GM18520 (cell line): ENCODE measurements around the gene PRDM16.
"Not testable (repeated sequence)": the region's sequence is repeated elsewhere in the genome, so short reads cannot be mapped to it uniquely, and the experiment has no call there.

Experiments used
- ATAC-seq: cut with Tn5 transposase; IDR thresholded peaks from one replicate; pipeline ENCODE4 v1.9.1; 2021; ENCODE audit not compliant: unreplicated experiment

PRDM16 gene

GRCh38 chr1:3080053-3080955 lies 11.3 kb downstream of the PRDM16 start:
- ATAC-seq = no peak

GRCh38 chr1:3081171-3081683 lies 12.2 kb downstream of the PRDM16 start:
- ATAC-seq = no peak

GRCh38 chr1:3082051-3082450 lies 13.0 kb downstream of the PRDM16 start:
- no peak for ATAC-seq

- no peak for ATAC-seq
Observed at GRCh38 chr1:3082571-3083516, 13.8 kb downstream of the PRDM16 start.

- ATAC-seq = no peak
Observed at GRCh38 chr1:3084154-3084553, 15.2 kb downstream of the PRDM16 start.

- ATAC-seq = no peak
Observed at GRCh38 chr1:3084726-3085125, 15.7 kb downstream of the PRDM16 start.

GRCh38 chr1:3085721-3086120 lies 16.7 kb downstream of the PRDM16 start:
- ATAC-seq = no peak

GRCh38 chr1:3086272-3086974 lies 17.4 kb downstream of the PRDM16 start:
- ATAC-seq = no peak

- no peak for ATAC-seq
Observed at GRCh38 chr1:3087049-3087448, 18.0 kb downstream of the PRDM16 start.

GRCh38 chr1:3087946-3088668 lies 19.1 kb downstream of the PRDM16 start:
- not testable (repeated sequence) for ATAC-seq

- ATAC-seq = no peak
Observed at GRCh38 chr1:3089490-3089889, 20.5 kb downstream of the PRDM16 start.

GRCh38 chr1:3091334-3091733 lies 22.3 kb downstream of the PRDM16 start:
- no peak for ATAC-seq

- ATAC-seq = no peak
Observed at GRCh38 chr1:3092530-3092929, 23.5 kb downstream of the PRDM16 start.

GRCh38 chr1:3093898-3094626 lies 25.1 kb downstream of the PRDM16 start:
- ATAC-seq = no peak

GRCh38 chr1:3094863-3095780 lies 26.1 kb downstream of the PRDM16 start:
- ATAC-seq = no peak

- ATAC-seq = no peak
Observed at GRCh38 chr1:3096345-3096744, 27.3 kb downstream of the PRDM16 start.

- no peak for ATAC-seq
Observed at GRCh38 chr1:3097231-3097630, 28.2 kb downstream of the PRDM16 start.

- no peak for ATAC-seq
Observed at GRCh38 chr1:3097861-3098260, 28.9 kb downstream of the PRDM16 start.

GRCh38 chr1:3099861-3100260 lies 30.9 kb downstream of the PRDM16 start:
- ATAC-seq = no peak
